Measurements from ENCODE around the gene OPN4.

- TF ChIP-seq CEBPB (IDR thresholded peaks at IDR 0.05; ENCODE audit: low read depth, low read length) = no peak
- no peak for TF ChIP-seq RFX5 (IDR thresholded peaks at IDR 0.05; ENCODE audit: borderline replicate concordance, low read depth, low read length)
- no peak for TF ChIP-seq USF2 (IDR thresholded peaks at IDR 0.05; ENCODE audit: low read length)
- TF ChIP-seq CTCF (IDR thresholded peaks at IDR 0.05; ENCODE audit: control extremely low read depth in 1 of 3, insufficient read depth in 1 of 3, low read depth in 1 of 3, low read length in 3 of 3) = no peak
- no peak for TF ChIP-seq POLR2AphosphoS5 (IDR thresholded peaks at IDR 0.05; ENCODE audit: low read depth, low read length)
- TF ChIP-seq POLR2A (IDR thresholded peaks at IDR 0.05; ENCODE audit: control extremely low read depth in 1 of 2, low read depth in 2 of 2, low read length in 2 of 2) = no peak
- TF ChIP-seq EP300 (IDR thresholded peaks at IDR 0.05; ENCODE audit: borderline replicate concordance in 1 of 2, low read depth in 2 of 2, low read length in 2 of 2) = no peak
- TF ChIP-seq HDAC2 (IDR thresholded peaks at IDR 0.05; ENCODE audit: borderline replicate concordance in 1 of 2, low read depth in 2 of 2, low read length in 2 of 2) = no peak
- TF ChIP-seq MAFK (IDR thresholded peaks at IDR 0.05; ENCODE audit: low read depth, low read length) = no peak
Measured at GRCh38 chr10:86689146-86689545, 34.8 kb downstream of the OPN4 start.

Measured in H1 (cell line).